ENCODE data around the gene GPR158. TPM values are rescaled to one million over a fixed set of nuclear protein-coding genes. Genes with fewer than 3 reads are reported as not detected.

GPR158 gene
- total RNA-seq, 1 experiment from 2014 or later: 0.24 TPM

DNA sequence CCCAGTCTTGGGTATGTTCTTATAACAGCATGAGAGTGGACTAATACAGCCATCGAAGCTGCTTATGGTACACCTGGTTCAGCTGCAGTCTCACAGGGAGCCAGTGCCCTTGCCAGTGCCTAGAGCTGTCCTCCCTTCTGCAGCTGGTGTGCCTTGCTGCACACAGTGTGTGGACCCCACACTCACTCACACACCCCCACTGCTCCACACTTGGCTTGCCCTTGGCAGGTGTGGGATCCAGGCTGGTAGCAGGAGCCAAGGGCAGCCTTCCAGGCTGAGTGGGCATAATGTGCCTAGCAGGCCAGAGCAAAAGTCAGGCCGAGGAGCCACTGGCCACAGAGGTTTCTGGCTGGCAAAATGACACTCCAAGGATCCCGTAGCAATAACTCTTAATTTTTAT, 217.3 kb downstream of the GPR158 start:
- Mint-ChIP-seq H3K9me3 (peaks cover 23 to 44% of the 10 kb centered on the region in 2 experiments), H3K36me3 (ENCODE audit: insufficient read depth in 1 of 3, low read depth in 3 of 3) (peaks cover 22 to 23% (median 22%) of the 10 kb centered on the region in 3 experiments), H3K4me1 (no peaks in the 10 kb centered on the region), H3K27me3 (ENCODE audit: low read depth) (no peaks in the 10 kb centered on the region; the same call in 1 of the 2 replicates), H3K4me3 (no peak overlapping the region), H3K27ac (no peak overlapping the region)
- Histone ChIP-seq H3K27me3 (ENCODE audit: insufficient read depth, low read length) (no peaks in the 10 kb centered on the region), H4K8ac (replicated peaks; ENCODE audit: insufficient read length, low read depth, low read length) (no peak overlapping the region), H4K5ac (ENCODE audit: insufficient read length, low read depth, low read length) (no peak overlapping the region), H3K9ac (ENCODE audit: extremely low read depth, insufficient read length, low read length) (no peak overlapping the region), H3K9me3 (ENCODE audit: control insufficient read depth, low read depth, low read length) (peaks cover 11% of the 10 kb centered on the region), H3T11ph (ENCODE audit: low read length) (no peak overlapping the region), H3K56ac (ENCODE audit: insufficient read length, low read depth, low read length) (no peak overlapping the region), H4K20me1 (ENCODE audit: control insufficient read depth, insufficient read depth, insufficient read length) (no peaks in the 10 kb centered on the region), H3K4me1 (ENCODE audit: insufficient read depth, low read length) (no peaks in the 10 kb centered on the region), H4K91ac (ENCODE audit: insufficient read length, low read depth, low read length) (no peak overlapping the region), H3K27ac (ENCODE audit: insufficient read length, low read depth, low read length) (no peak overlapping the region), H3K14ac (ENCODE audit: insufficient read depth, low read length) (no peak overlapping the region), H2BK12ac (ENCODE audit: insufficient read length, low read depth, low read length) (no peak overlapping the region), H2BK120ac (ENCODE audit: low read depth, low read length, poor library complexity, severe bottlenecking) (no peak overlapping the region), H3K18ac (ENCODE audit: insufficient read length, low read depth, low read length) (no peak overlapping the region), H3K4me2 (ENCODE audit: insufficient read depth, insufficient read length, low read length) (no peak overlapping the region), H2AFZ (ENCODE audit: low read length) (no peak overlapping the region), H2BK15ac (ENCODE audit: low read depth, low read length) (no peak overlapping the region), H3K79me1 (ENCODE audit: insufficient read depth, low read depth, low read length, poor library complexity, severe bottlenecking) (no peaks in the 10 kb centered on the region), H2BK20ac (ENCODE audit: low read depth, low read length, poor library complexity, severe bottlenecking) (no peak overlapping the region), H3K79me2 (ENCODE audit: insufficient read depth, low read length) (no peaks in the 10 kb centered on the region), H3K23ac (ENCODE audit: insufficient read length, low read depth, low read length) (no peak overlapping the region), H3K23me2 (ENCODE audit: insufficient read length, low read depth, low read length, poor library complexity, severe bottlenecking) (no peaks in the 10 kb centered on the region), H3K4ac (ENCODE audit: low read depth, low read length) (no peak overlapping the region), H2AK5ac (ENCODE audit: insufficient read length, low read length) (no peak overlapping the region), H2BK5ac (ENCODE audit: insufficient read length, low read length) (no peak overlapping the region)
- no peak for DNase-seq
- TF ChIP-seq, protein P1, sequence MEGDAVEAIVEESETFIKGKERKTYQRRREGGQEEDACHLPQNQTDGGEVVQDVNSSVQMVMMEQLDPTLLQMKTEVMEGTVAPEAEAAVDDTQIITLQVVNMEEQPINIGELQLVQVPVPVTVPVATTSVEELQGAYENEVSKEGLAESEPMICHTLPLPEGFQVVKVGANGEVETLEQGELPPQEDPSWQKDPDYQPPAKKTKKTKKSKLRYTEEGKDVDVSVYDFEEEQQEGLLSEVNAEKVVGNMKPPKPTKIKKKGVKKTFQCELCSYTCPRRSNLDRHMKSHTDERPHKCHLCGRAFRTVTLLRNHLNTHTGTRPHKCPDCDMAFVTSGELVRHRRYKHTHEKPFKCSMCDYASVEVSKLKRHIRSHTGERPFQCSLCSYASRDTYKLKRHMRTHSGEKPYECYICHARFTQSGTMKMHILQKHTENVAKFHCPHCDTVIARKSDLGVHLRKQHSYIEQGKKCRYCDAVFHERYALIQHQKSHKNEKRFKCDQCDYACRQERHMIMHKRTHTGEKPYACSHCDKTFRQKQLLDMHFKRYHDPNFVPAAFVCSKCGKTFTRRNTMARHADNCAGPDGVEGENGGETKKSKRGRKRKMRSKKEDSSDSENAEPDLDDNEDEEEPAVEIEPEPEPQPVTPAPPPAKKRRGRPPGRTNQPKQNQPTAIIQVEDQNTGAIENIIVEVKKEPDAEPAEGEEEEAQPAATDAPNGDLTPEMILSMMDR (conservative IDR thresholded peaks at IDR 0.05): no peak
- no CpG with 5 or more reads among the region's 3 CpGs for WGBS (ENCODE audit: extremely low coverage, insufficient read length, low lambda C conversion rate)
